GM18868 (cell line): ENCODE measurements around the gene DNAJC17.

Experiments
- ATAC-seq: cut with Tn5 transposase; IDR thresholded peaks from one replicate; pipeline ENCODE4 v1.9.1; 2021; ENCODE audit warnings: mild to moderate bottlenecking, moderate library complexity; ENCODE audit not compliant: unreplicated experiment

DNAJC17 gene

DNA sequence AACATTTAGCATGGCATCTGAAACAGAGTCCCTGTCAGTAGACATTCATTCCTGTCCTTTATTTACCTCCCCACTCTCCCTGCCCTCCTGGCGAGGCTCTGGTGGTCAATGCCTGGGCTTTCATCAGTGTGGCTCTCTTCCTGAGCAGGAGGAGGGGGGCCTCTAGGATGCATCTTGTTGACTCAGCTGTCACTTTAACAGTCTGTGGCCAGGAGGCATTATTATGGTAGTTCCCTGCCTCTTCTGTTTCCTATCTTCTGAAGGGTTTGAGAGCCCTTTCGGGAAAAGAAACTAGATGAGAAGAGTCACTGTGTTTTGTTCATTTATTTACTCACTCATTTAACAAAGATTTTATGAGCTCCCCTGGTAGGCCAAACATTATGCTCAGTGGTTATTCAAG is 23.6 kb upstream of the DNAJC17 start:
- ATAC-seq = no peak

DNA sequence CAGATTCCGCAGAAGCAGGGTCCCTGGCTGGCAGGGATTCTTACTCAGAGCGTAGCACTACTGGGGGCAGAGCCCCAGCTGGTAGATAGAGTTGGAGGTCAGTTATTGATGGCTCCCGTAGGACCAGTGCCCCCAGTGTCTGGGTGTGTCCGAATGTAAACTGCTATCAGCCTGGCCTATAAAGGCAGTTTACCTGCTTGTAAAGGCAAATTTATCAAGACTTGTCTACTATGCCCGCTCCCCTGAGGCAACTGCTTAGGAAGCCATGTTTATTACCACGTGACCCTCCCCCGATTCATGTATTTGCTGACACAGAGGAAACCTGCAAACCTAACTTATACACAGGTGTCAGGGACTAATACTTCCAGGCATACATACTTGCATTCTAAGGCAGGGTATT is 21.8 kb upstream of the DNAJC17 start:
- no peak for ATAC-seq

DNA sequence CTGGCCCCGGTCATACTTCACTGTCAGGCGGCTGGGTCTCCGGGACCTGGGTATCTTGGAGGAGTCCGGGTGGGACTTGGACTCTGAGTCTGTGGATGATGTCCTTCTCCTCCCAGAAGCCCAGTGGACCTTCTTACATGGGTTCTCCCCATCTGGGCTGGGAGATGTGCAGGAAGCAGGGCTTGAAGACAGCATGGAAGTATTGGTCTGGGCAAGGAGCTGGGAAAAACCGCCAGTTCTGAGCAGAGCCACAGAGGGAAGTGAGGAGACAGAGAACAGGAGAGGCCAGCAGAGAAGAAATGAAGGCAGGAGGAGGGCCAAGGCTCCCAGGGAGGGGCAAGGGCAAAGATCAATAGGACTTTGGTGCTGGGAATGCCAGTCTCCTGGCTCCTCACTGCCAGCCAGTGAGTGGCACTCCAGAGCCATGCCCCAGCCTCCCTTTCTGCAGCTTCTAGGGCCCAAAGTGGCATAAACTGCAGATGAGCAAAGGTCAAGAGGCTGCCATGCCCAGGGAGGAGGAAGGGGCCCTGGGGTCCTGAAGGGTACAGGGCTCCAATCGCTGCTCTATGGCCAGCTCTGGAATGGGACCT is 21.3 kb upstream of the DNAJC17 start, which contains the start of gene PPP1R14D:
Gene PPP1R14D (minus strand): TSS at position 262 of the 590 bp plus-strand sequence. CDS start 67 bp downstream, at position 195.
- no peak for ATAC-seq

DNA sequence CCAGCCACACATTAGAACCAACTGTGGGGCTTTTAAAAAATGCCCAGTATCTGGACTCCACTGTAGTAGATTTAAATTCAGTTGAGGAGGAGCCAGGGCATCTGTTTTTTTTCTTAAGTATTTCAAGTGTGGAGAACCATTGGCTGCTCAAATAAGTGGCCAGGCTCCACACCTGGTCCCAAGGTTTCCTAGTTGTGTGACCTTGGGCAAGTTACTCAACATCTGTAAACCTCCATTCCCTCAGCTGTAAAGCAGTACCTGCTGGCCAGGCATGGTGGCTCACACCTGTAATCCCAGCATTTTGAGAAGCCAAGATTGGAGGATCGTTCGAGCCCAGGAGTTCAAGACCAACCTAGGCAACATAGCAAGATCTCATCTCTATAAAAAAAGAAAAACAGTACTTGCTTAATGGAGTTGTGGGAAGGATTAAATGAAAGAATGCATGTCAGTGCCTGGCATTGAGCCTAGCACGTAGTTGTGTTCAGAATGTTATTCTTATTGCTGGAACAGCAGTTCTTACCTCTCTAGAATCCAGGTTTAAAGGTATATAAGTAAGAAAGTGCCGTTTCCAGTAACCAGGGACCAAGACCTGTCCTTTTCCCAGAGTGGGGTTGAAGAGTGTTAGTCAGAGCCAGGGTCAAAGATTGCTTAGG is 19.3 kb upstream of the DNAJC17 start:
- ATAC-seq = no peak

DNA sequence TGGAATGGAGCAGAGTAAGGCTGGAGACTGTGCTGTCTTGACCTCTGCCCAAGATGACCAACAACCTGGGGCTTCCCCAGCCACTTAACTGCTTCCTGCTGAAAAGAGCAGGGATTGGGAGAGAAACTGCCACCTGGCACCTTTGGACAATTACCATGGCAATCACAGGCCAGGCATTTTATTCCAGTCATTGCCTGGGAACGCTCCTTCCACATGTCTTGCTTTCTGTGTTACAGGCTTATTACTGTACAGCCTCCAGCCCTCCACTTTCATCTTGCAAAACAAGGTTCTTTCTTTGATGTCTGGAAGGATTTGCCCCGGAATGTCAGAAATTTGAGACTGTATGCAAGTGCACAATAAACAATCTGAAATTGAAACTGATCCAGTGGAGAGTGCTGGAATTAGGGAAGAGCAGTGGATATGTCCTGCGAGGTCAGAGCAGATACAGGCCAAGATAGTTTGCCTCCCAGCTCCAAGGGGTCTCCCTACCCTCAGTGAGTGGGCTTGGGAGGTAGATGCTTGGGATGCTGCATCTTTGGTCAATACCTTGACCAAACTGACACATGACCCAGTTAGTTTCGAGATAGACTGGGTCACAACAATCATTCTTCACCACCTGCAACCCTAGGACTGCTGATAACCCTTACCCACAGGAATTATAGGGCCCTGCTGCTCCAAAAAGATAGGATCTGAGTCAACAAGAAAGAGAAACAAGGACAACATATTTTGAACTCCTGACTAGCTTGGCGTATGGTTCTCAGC is 18.6 kb upstream of the DNAJC17 start:
- ATAC-seq = no peak

DNA sequence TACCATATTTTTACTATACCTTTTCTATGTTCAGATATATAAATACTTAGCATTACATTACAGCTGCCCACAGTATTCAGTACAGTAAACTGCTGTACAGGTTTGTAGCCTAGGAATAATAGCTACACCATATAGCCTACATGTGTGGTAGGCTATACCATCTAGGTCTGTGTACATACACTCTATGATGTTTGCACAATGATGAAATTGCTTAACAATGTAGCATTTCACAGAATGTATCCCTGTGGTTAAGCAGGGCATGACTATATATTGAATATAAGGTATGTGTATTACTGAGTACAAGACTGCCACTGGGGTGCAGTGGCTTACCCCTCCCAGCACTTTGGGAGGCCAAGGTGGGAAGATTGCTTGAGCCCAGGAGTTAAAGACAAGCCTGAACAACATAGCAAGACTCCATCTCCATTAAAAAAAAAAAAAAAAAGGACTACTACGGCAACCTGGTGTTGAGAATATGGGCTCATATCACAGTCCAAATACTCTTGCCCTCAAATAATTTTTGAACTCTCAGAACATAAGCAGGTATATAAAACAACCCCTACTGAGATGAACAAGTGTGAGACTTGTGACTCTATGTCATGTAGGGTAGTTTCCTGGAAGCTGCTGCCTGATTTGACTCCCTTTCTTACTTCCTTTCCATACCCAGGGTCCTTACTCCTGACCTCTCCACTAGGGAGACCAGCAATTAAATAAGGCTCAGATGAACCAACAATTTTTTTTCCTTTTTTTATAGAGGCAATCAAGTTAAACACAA is 16.5 kb upstream of the DNAJC17 start:
- no peak for ATAC-seq

DNA sequence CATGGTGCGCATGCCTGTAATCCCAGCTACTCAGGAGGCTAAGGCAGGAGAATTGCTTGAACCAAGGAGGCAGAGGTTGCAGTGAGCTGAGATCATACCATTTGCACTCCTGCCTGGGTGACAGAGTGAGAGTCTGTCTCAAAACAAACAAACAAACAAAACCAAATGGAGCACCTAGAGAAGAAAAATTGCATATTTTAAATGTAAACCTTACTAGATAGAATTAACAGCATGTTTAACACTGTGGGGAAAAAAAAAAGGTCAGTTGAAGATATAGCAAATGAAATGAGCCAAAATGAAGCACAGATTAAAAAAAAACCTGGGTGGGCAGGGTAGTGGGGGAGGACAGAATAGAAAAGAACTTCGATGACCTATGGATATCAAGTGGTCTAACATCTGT is 13.9 kb upstream of the DNAJC17 start:
- no peak for ATAC-seq

DNA sequence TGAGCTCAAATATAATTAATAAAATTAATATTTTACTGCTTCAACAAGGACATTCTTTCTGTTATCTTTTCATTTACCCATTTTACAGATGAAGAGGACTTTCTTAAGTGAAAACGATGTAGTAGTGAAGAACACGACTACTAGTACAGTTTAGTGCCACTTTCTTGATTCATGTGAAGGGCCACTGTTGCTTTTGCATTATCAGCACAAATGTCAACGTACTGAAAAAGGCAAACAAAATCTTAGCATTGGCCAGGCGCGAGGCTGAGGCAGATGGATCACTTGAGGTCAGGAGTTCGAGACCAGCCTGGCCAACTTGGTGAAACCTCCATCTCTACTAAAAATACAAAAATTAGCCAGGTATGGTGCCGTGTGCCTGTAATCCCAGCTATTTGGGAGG is 11.8 kb upstream of the DNAJC17 start:
- ATAC-seq = no peak

DNA sequence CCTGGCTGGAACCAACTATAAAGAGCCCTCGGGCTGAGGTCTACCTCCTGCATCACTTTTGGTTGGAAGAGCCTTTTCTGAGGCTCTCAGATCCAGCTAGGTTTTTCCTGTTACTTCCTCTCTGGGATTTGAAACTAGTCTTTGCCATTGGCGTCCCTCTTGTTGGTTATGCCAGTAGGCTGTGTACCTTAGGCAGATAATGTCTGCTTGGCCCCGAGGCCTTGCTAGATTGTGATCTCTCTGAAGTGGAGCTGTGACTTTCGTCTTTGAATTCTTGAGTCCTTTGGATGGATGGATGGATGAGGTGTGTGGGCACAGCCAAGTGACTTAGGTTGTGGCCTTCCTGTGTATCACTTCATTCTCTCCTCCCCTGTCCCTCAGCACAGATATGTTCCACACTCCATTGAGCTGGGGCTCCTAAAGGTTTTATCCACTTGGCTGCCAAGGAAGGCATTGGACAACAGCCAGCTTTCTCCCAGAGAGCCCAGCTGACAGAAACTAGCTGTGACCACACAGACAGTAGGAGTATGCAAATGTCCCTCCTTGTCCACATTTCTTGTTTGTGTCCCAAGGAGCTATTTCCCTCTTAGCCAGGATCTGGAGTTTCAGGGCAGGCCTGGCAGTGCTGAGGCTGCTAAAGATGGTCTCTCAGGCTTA is 7.9 kb upstream of the DNAJC17 start:
- no peak for ATAC-seq

DNA sequence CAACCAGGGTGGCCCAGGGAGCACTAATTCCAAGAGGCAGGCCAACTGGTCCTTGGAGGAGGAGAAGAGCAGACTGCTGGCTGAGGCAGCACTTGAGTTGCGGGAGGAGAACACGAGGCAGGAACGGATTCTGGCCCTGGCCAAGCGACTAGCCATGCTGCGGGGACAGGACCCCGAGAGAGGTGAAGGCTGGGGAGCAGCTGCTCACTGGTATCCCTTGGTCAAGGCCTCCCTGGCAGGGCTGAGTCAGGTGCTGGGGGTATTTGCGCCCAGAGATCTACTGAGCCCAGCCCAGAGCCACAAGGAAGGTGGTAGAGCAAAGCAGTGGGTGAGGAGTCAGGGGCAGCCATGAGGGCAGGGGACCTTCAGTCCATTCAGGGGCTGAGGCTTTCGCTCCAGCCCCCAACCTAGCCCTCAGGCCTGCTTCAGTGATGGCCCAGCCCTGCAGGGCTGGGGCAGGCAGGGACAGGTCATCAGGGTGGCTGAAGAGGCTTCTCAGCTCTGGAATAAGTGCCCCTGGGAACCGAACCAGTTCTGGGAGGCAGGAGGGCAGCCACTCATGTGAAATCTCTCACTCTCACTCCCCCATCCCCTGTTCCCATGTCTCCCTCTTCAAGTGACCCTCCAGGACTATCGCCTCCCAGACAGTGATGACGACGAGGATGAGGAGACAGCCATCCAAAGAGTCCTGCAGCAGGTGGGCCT is 5.6 kb upstream of the DNAJC17 start:
- ATAC-seq = no peak

DNA sequence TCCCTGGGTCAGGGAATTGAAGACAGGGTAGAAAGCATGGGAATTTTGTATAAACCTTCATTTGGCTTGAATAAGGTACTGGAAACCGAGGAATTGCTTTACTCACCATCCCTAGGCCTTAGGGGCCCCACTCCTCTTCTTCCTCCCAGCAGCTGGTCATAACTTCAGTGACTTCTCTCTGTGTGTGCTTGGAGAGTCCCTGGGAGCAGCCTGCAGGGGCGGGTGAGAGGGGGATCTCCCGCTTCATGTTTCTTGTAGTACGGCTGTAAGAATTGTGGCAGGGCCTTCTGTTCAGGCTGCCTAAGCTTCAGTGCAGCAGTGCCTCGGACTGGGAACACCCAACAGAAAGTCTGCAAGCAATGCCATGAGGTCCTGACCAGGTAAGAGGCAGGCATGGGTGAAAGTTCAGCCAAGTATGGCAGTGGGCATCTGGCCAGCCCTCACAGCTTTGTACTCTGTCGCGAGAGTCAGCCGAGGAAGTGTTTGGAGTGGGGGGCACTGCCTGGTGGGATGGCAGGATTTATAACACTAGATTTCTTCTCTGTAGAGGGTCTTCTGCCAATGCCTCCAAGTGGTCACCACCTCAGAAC is 1.7 kb upstream of the DNAJC17 start:
- ATAC-seq = no peak

DNA sequence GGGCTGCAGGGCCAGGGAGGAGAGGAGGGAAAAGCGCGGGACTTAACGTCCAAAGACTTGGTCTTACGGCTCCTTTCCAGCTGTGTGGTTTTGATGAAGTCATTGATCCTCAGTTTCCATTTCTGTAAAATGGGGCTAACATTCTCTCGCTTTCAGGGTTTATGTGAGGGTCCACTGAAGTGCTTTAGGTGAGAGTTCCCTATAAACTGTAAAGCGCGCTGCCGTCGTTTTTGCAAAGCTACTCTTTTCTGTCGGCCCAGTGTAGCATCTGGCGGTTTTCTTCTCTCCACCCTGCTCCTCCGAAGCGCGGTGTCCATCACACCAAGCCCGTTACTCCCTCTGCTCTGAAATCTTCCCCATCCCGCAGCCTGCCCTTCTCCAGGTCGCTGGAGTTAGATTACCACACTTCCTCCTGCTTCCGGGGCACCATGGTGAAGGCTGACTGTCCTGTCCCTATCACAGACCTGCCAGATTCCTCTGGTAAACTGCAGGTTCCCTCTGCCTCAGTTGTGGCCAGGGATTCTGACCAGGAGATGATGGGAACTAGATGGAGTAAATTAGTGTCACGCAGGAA is 702 bp upstream of the DNAJC17 start:
- ATAC-seq = no peak

DNA sequence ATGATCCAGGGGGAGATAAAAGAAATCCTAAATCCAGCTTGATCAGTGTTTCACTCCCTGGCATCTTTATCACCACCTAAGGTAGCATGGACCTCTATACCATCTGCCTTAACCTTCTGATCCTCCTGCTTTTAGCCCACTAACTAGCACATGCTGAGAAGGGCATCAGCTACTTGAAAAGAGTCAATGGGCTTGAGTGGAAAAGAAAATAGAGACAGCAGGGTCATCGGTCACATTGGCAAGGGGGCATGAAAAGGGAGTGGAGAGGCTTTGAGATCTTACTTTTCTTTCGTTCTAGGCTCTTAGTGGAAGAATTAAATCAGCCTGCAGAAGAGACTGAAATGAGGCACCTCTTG is 623 bp downstream of the DNAJC17 start:
- ATAC-seq = no peak

DNA sequence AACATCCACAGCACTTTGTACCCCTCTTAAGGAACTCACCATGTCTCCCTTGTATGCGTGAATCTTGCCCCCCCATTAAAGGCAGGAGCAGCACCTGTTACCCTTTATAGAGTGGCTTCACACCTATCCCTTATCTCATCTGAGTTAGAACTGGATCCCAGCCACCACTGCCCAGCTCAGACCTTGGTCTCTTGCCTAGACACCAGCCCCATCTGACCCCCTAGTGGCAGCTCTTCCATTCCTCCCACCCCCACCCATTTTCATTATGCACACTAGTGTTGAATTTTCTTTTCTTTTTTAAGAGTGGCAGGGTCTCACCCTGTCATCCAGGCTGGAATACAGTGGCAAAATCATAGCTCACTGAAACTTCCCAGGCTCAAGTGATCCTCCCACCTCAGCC is 3.6 kb downstream of the DNAJC17 start:
- no peak for ATAC-seq

DNA sequence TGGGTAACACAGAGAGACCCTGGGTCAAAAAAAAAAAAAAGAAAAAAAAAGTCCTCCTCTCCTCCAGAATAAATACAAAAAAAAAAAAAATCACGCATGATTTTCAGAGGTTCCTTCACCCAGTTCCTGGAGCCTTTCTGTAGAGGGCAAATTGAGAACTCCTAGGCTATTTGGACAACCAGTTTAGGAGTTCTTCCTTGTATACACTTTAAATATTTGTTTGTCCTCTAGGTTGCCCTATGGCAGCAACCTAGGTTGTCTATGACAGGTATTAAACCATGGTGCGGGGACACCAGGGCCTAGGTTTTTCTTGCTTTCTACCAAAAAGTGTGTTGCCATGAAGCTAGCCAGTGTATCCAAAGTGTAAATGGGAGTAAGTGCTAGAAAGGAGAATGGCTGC is 4.2 kb downstream of the DNAJC17 start:
- ATAC-seq = no peak

DNA sequence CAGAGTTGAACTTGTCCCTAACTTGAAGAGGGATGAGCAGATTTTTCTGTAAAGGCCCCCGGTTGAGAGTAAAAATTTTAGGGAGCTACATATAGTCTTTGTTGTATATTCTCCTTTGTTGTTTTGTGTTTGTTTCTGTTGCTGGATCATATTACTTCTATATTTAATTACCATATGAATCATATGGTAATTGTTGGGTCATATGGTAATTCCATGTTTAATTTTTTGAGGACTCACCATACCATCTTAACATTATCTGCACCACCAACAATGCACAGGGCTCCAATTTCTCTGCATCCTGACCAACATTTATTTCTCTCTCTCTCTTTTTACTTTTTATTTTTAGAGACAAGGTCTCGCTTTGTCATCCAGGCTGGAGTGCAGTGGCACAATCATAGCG is 7.8 kb downstream of the DNAJC17 start:
- ATAC-seq = no peak

DNA sequence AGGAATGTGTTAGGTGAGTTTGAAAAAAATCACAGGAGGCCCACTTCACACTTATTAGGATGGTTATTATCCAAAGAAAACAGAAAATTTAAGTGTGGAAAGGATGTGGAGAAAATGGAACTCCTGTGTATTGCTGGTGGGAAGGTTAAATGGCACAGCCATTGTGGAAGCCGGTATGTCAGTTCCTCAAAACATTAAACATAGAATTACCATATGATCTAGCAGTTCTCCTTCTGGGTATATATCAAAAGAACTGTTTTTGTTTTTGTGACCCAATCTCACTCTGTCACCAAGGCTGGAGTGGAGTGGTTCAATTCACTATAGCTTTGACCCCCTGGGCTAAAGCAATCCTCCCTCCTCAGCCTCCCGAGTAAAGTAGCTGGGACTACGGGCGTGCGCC is 10.8 kb downstream of the DNAJC17 start:
- no peak for ATAC-seq

DNA sequence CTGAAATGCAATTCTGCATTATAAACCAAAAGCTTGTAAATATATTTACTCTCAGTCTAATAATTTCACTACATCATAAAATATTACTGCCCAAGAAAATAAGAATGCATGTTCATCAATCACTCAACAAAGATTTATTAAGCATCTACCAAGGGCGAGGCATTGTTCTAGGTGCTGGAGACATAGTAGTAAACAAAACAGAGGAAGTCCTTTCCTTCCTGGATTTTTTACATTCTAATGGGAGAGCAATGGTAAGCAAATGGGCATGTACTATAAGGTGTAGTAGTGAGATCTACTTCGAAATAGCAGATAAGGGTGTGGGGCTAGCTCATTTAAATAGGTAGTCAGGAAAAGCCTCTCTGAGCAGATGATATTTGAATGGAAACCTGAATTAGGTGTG is 11.2 kb downstream of the DNAJC17 start:
- no peak for ATAC-seq

DNA sequence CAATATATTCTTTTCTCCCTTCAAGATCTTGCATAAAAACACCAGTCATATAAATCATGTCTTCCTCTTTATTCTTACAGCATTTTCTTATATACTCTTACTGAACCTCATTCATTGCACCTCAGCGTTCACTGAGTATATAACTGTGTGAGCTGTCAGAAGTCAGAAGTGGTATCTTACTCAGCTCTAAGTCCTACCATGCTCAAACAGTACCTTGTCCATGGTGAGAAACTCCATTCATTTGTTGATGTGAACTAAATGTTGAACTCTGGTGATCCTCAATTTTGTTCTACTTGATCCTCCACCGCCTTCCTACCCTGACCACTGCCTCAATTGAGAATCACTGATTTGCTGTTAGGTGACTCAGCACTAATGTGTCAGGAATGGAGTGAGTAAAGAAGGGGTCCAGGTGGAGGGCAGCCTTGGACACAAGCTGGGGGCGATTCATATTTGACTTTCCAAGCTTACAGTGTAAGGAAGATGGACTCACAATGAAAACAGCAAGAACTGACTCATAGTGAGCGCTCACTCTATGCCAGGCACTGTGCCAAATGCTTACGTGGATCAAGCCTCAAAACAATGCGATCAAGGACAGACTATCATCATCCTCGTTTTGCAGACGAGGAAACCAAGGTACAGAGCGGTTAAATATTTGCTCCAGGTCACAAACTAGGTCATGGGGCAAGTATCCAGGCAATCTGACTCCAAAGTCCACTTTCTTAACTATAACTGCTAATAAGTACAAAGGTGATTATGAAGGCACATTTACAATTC is 13.9 kb downstream of the DNAJC17 start:
- no peak for ATAC-seq
